Activated B cell treated with CpG ODN at 0.5 μM for 24 hours (primary cell): ENCODE results near the gene AGAP1. TPM values are rescaled to one million over a fixed set of nuclear protein-coding genes. Genes with fewer than 3 reads are reported as not detected.

Source experiments
- ATAC-seq: fragments of 200-7000 bp; cut with Tn5 transposase; one replicate; pipeline ENCODE4 v1.10.0; 2021; ENCODE audit warnings: low read depth, mild to moderate bottlenecking, moderate library complexity
- CTCF ChIA-PET: fragments of 350-600 bp; sonication (Branson Sonifier 250); formaldehyde crosslinking; loops from one replicate; lab custom pipeline; 2021; ENCODE audit warnings: antibody characterized with exemption; lab: Charles Lee
- POLR2A ChIA-PET: fragments of 350-600 bp; sonication (Branson Sonifier 250); formaldehyde crosslinking; loops from one replicate; lab custom pipeline; 2021; ENCODE audit warnings: antibody characterized with exemption; lab: Charles Lee
- DNase-seq: peaks from one replicate; pipeline ENCODE4 v3.0.0; 2022
- H3K27ac Mint-ChIP-seq: one replicate; pipeline ENCODE4 v1.8.0; 2020; ENCODE audit warnings: mixed read lengths
- H3K27me3 Mint-ChIP-seq: one replicate; pipeline ENCODE4 v1.8.0; 2021; ENCODE audit warnings: mixed read lengths
- H3K36me3 Mint-ChIP-seq: one replicate; pipeline ENCODE4 v1.8.0; 2021; ENCODE audit warnings: low read depth, mixed read lengths
- H3K4me1 Mint-ChIP-seq: one replicate; pipeline ENCODE4 v1.8.0; 2021; ENCODE audit warnings: mixed read lengths
- H3K4me3 Mint-ChIP-seq: one replicate; pipeline ENCODE4 v1.8.0; 2020; ENCODE audit warnings: mild to moderate bottlenecking, mixed read lengths
- H3K9me3 Mint-ChIP-seq: one replicate; pipeline ENCODE4 v1.8.0; 2020; ENCODE audit warnings: mixed read lengths
- CTCF ChIP-seq: fragments of 200-600 bp; IDR thresholded peaks from one replicate; pipeline ENCODE4 v1.8.0; 2022; ENCODE audit warnings: antibody characterized with exemption, mild to moderate bottlenecking
- intact Hi-C: fragments of 100-400 bp; cut with micrococcal nuclease; formaldehyde crosslinking; loops from one replicate; pipeline ENCODE4 v1.15.1; 2024
- total RNA-seq: library from RNA; stranded (reverse); gene quantifications from 2 replicates; pipeline ENCODE4 v1.2.3, GENCODE V29; 2022

Gene AGAP1
- total RNA-seq, 1 donor from 2014 or later, result not detected

DNA sequence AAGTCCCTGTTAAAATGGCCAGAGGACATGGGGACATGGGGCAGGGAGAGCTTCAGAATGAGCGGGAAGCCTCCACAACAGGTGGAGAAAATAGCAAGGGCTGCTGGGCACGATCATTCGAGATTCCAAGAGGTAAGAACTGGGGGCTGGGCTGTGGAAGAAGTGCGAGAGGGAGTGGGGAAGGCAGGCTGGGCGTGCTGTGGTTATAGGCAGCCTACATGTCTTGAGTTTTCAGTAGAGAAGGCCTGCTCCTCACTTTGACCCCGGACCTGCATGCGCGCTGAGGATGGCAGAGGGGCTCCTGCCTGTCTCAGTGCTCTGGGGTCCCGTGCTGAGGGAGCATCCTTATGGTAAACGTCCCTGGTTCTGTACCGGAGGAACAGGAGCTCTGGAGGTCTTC is 115.5 kb downstream of the AGAP1 start:
- Mint-ChIP-seq H3K27me3 (peaks cover 6% of the 10 kb centered on the region), H3K36me3 (no peaks in the 10 kb centered on the region), H3K27ac (no peak overlapping the region), H3K9me3 (no peaks in the 10 kb centered on the region), H3K4me3 (no peak overlapping the region), H3K4me1 (no peaks in the 10 kb centered on the region)
- CTCF ChIA-PET, result interaction anchor here (0.9 kb wide), 1 partner anchor 14 kb away, joined by 3 read pairs; no protein-coding TSS in a partner anchor
- TF ChIP-seq CTCF, result no peak
- DNase-seq (no peak), ATAC-seq (no peak)
- POLR2A ChIA-PET, result no interaction called here
- intact Hi-C loops, result no loop called here

GRCh38 chr2:235609746-235610145 is 115.9 kb downstream of the AGAP1 start:
- no peak overlapping the region for H3K27ac Mint-ChIP-seq
- POLR2A ChIA-PET, result no interaction called here
- no peak for TF ChIP-seq CTCF
- no peaks in the 10 kb centered on the region for H3K36me3 Mint-ChIP-seq
- H3K4me3 Mint-ChIP-seq, result no peak overlapping the region
- intact Hi-C loops, result no loop called here
- H3K27me3 Mint-ChIP-seq, result peaks cover 6% of the 10 kb centered on the region
- peaks cover 2% of the 10 kb centered on the region for H3K4me1 Mint-ChIP-seq
- CTCF ChIA-PET, result interaction anchor here (0.9 kb wide), 1 partner anchor 15 kb away, joined by 3 read pairs; no protein-coding TSS in a partner anchor
- DNase-seq (no peak), ATAC-seq (no peak)
- no peaks in the 10 kb centered on the region for H3K9me3 Mint-ChIP-seq

GRCh38 chr2:235610696-235611257 is 116.9 kb downstream of the AGAP1 start:
- DNase-seq (no peak), ATAC-seq (no peak)
- ChIA-PET POLR2A (no interaction called here), CTCF (no interaction called here)
- H3K9me3 Mint-ChIP-seq, result no peaks in the 10 kb centered on the region
- H3K27me3 Mint-ChIP-seq, result peaks cover 6% of the 10 kb centered on the region
- intact Hi-C loops, result no loop called here
- H3K36me3 Mint-ChIP-seq, result no peaks in the 10 kb centered on the region
- TF ChIP-seq CTCF, result no peak
- H3K4me3 Mint-ChIP-seq, result no peak overlapping the region
- H3K4me1 Mint-ChIP-seq, result peaks cover 2% of the 10 kb centered on the region
- no peak overlapping the region for H3K27ac Mint-ChIP-seq

GRCh38 chr2:235611349-235611748 is 117.5 kb downstream of the AGAP1 start:
- no peaks in the 10 kb centered on the region for H3K9me3 Mint-ChIP-seq
- TF ChIP-seq CTCF, result no peak
- ATAC-seq (no peak), DNase-seq (no peak)
- intact Hi-C loops, result no loop called here
- H3K27me3 Mint-ChIP-seq, result peaks cover 6% of the 10 kb centered on the region
- peaks cover 2% of the 10 kb centered on the region for H3K4me1 Mint-ChIP-seq
- H3K36me3 Mint-ChIP-seq, result no peaks in the 10 kb centered on the region
- H3K4me3 Mint-ChIP-seq, result no peak overlapping the region
- H3K27ac Mint-ChIP-seq, result no peak overlapping the region
- ChIA-PET POLR2A (no interaction called here), CTCF (no interaction called here)

GRCh38 chr2:235611756-235612155 is 117.9 kb downstream of the AGAP1 start:
- Mint-ChIP-seq H3K4me1 (peaks cover 2% of the 10 kb centered on the region), H3K9me3 (no peaks in the 10 kb centered on the region), H3K36me3 (no peaks in the 10 kb centered on the region), H3K27ac (no peak overlapping the region), H3K4me3 (no peak overlapping the region), H3K27me3 (peaks cover 6% of the 10 kb centered on the region)
- intact Hi-C loops, result no loop called here
- DNase-seq, result no peak
- ChIA-PET CTCF (no interaction called here), POLR2A (no interaction called here)
- no peak for TF ChIP-seq CTCF
- ATAC-seq, result no peak
